Measurements from ENCODE around the gene LHFPL2. TPM values are rescaled to one million over a fixed set of nuclear protein-coding genes. Genes with fewer than 3 reads are reported as not detected.
A peak's percentile ranks its signal among the peaks of the same experiment; 100 is the strongest.

The LHFPL2 gene
- polyA plus RNA-seq, 3 donors = 3.7 to 11.6 (median 7.3) TPM

DNA sequence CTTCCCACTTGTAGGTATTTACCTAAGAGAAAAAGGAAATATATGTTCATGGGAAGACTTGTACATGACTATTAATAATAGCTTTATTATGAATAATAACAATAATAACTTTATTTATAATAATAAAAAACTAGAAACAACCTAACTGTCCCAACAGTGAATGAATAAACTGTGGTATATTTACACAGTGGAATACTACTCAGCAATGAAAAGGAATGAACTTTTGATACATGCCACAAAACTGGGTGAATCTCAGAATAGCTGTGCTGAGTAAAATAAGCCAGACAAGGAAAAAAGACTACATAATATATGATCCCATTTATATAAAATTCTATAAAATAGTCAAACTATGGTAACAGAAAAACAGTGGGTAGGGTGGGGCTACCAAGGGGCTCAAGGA, 199.5 kb downstream of the LHFPL2 start:
- peaks cover 3% of the 10 kb centered on the region for H3K4me1 Mint-ChIP-seq
- Histone ChIP-seq H3K4me1 (ENCODE audit: control insufficient read depth in 1 of 2, insufficient read depth in 2 of 2, low read length in 2 of 2) (peaks cover 0 to 4% of the 10 kb centered on the region in 2 donors), H4K20me1 (ENCODE audit: insufficient read depth, low read length) (no peaks in the 10 kb centered on the region), H3K4me3 (replicated peaks in 1 of 3; ENCODE audit: low read depth in 2 of 3, low read length in 3 of 3) (no peak overlapping the region), H3K9ac (ENCODE audit: insufficient read depth, low read length, poor library complexity, severe bottlenecking) (no peak overlapping the region), H3K9me3 (replicated peaks in 1 of 2; ENCODE audit: control insufficient read depth in 1 of 2, insufficient read depth in 1 of 2, low read length in 2 of 2) (peaks cover 0 to 4% of the 10 kb centered on the region in 2 donors), H3K4me2 (replicated peaks; ENCODE audit: extremely low read depth, low read length, poor library complexity, severe bottlenecking) (no peak overlapping the region), H3K27me3 (ENCODE audit: control insufficient read depth in 2 of 2, insufficient read depth in 2 of 2, low read length in 2 of 2) (no peaks in the 10 kb centered on the region), H3K36me3 (replicated peaks in 1 of 2; ENCODE audit: control insufficient read depth in 1 of 2, insufficient read depth in 2 of 2, low read length in 2 of 2) (no peaks in the 10 kb centered on the region), H3K79me2 (ENCODE audit: insufficient read depth, low read length) (no peaks in the 10 kb centered on the region), H3K27ac (ENCODE audit: low read depth in 1 of 2, low read length in 2 of 2) (no peak overlapping the region), H2AFZ (ENCODE audit: insufficient read depth, low read depth, low read length, poor library complexity, severe bottlenecking) (no peak overlapping the region)
- peaks cover 0 to 2% (median 2%) of the 10 kb centered on the region in 3 donors for H3K27me3 Mint-ChIP-seq (ENCODE audit: low read depth in 3 of 3)
- H3K27ac Mint-ChIP-seq = no peak overlapping the region
- DNase-seq = no peak
- intact Hi-C loops (cut with micrococcal nuclease) = no loop called here
- TF ChIP-seq, protein P1, sequence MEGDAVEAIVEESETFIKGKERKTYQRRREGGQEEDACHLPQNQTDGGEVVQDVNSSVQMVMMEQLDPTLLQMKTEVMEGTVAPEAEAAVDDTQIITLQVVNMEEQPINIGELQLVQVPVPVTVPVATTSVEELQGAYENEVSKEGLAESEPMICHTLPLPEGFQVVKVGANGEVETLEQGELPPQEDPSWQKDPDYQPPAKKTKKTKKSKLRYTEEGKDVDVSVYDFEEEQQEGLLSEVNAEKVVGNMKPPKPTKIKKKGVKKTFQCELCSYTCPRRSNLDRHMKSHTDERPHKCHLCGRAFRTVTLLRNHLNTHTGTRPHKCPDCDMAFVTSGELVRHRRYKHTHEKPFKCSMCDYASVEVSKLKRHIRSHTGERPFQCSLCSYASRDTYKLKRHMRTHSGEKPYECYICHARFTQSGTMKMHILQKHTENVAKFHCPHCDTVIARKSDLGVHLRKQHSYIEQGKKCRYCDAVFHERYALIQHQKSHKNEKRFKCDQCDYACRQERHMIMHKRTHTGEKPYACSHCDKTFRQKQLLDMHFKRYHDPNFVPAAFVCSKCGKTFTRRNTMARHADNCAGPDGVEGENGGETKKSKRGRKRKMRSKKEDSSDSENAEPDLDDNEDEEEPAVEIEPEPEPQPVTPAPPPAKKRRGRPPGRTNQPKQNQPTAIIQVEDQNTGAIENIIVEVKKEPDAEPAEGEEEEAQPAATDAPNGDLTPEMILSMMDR (IDR thresholded peaks at IDR 0.05) = no peak
- no peak overlapping the region for H3K4me3 Mint-ChIP-seq
- H3K36me3 Mint-ChIP-seq = peaks cover 7 to 12% of the 10 kb centered on the region in 2 donors
- peaks cover 0 to 10% (median 2%) of the 10 kb centered on the region in 7 donors for H3K9me3 Mint-ChIP-seq

DNA sequence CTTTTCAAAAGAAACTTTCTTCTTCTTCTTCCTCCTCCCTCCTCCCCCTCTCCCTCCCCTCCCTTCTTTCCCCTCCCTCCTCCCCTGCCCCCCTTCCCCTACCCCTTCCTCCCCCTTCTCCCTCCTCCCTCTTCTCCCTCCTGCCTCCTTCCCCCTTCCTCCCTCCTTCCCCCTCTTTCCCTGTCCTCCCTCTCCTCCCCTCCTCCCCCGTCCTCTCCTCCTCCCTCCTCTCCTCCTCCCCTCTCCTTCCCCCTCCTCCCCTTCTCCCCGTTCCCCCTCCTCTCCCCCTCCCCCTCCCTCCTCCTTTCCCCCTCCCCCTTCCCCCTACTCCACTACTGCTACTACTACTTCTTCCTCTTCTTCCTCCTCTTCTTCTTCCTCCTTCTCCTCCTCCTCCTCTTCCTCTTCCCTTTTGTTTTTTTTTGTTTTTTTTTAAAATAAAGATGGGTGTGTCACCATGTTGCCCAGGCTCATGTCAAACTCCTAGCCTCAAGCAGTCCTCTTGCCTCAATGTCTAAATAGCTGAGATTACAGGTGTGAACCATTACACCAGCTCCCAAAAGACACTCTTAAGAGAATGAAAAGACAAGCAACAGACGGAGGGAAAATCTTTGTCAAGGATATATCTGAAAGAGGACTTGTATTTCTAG, 200.7 kb downstream of the LHFPL2 start:
- no CpG with 5 or more reads among the region's 3 CpGs for WGBS (ENCODE audit: insufficient coverage)
- no peak for DNase-seq

More for the DNA sequence above, 200.7 kb downstream of the LHFPL2 start:
- H3K27me3 ChIP-seq (ENCODE audit: control insufficient read depth in 2 of 2, insufficient read depth in 2 of 2, low read length in 2 of 2) = no peaks in the 10 kb centered on the region
- peaks cover 0 to 4% of the 10 kb centered on the region in 2 donors for H3K9me3 ChIP-seq (replicated peaks in 1 of 2; ENCODE audit: control insufficient read depth in 1 of 2, insufficient read depth in 1 of 2, low read length in 2 of 2)
- TF ChIP-seq, protein P1 (IDR thresholded peaks at IDR 0.05) = no peak
- peaks cover 0 to 5% of the 10 kb centered on the region in 2 donors for H3K36me3 ChIP-seq (replicated peaks in 1 of 2; ENCODE audit: control insufficient read depth in 1 of 2, insufficient read depth in 2 of 2, low read length in 2 of 2)
- H3K4me2 ChIP-seq (replicated peaks; ENCODE audit: extremely low read depth, low read length, poor library complexity, severe bottlenecking) = no peak overlapping the region
- Mint-ChIP-seq H3K9me3 (peaks cover 0 to 11% (median 3%) of the 10 kb centered on the region in 7 donors), H3K4me1 (peaks cover 3% of the 10 kb centered on the region), H3K27ac (peak overlapping the region in 2 of 7 donors; percentile 19 to 70), H3K36me3 (peaks cover 8 to 15% of the 10 kb centered on the region in 2 donors), H3K27me3 (ENCODE audit: low read depth in 3 of 3) (peaks cover 0 to 2% (median 2%) of the 10 kb centered on the region in 3 donors), H3K4me3 (no peak overlapping the region)
- no peak overlapping the region for H2AFZ ChIP-seq (ENCODE audit: insufficient read depth, low read depth, low read length, poor library complexity, severe bottlenecking)
- H4K20me1 ChIP-seq (ENCODE audit: insufficient read depth, low read length) = no peaks in the 10 kb centered on the region
- intact Hi-C loops (cut with micrococcal nuclease) = no loop called here
- no peak overlapping the region for H3K9ac ChIP-seq (ENCODE audit: insufficient read depth, low read length, poor library complexity, severe bottlenecking)
- no peak overlapping the region for H3K27ac ChIP-seq (ENCODE audit: low read depth in 1 of 2, low read length in 2 of 2)
- no peak overlapping the region for H3K4me3 ChIP-seq (replicated peaks in 1 of 3; ENCODE audit: low read depth in 2 of 3, low read length in 3 of 3)
- H3K79me2 ChIP-seq (ENCODE audit: insufficient read depth, low read length) = no peaks in the 10 kb centered on the region
- H3K4me1 ChIP-seq (ENCODE audit: control insufficient read depth in 1 of 2, insufficient read depth in 2 of 2, low read length in 2 of 2) = peaks cover 0 to 4% of the 10 kb centered on the region in 2 donors

Data from CD14-positive monocyte (primary cell).